Skin epidermis (tissue), 12 donors: ENCODE data around the gene TSNAX.

Source experiments
- H3K27ac ChIP-seq, 21 experiments: fragments of 200-600 bp; sonication (generic) in 11 of 21; one replicate each; pipeline ENCODE4 v1.5.0; 2020; ENCODE audit warnings: mild to moderate bottlenecking in 3 of 21, inconsistent platforms in 2 of 21, moderate library complexity in 2 of 21
- H3K4me3 ChIP-seq, 7 experiments: fragments of 200-600 bp; sonication (generic) in 2 of 7; one replicate each; pipeline ENCODE4 v1.5.0; 2020; ENCODE audit warnings: inconsistent platforms in 2 of 7, mild to moderate bottlenecking in 2 of 7, moderate library complexity in 1 of 7

TSNAX gene

DNA sequence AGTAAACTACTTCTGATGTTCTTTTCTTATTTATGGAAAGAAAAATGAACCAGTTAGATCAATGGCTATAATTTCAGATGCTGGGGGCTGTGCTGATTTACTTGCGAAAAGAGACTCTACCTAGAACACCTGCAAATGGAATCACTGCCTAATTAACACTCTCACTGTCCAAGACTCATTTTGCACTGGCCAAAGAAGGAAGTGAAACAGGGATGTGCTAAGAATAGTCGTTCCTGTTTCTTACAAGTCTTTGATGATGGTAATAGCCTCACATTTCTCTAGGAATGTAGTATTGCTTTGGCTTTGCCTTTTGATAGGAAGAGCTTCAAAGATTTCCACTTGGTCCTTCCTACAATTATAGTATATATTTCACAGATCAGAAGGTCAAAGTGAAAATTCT is 12.7 kb upstream of the TSNAX start:
- H3K4me3 ChIP-seq: no peak overlapping the region
- no peak overlapping the region for H3K27ac ChIP-seq

DNA sequence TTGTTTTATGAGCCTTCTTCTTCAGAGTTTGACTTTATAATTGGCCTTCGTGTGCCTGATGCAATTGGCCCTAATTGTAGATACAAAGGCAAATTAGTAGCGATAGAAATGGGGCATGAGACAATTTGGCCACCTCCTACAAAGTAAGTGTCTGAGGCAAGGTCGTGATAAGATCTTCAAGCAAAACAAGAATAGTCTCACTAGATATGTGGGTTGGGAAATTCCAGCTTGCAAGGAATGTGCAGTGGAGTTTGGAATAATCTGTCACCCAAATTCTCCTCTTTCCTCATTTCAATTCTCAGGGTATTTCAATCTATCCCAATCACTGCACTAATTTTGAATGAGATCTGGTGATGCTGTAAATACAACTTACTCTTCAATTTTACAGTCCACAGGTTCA is 11.4 kb upstream of the TSNAX start:
- Histone ChIP-seq H3K27ac (no peak overlapping the region), H3K4me3 (no peak overlapping the region)

DNA sequence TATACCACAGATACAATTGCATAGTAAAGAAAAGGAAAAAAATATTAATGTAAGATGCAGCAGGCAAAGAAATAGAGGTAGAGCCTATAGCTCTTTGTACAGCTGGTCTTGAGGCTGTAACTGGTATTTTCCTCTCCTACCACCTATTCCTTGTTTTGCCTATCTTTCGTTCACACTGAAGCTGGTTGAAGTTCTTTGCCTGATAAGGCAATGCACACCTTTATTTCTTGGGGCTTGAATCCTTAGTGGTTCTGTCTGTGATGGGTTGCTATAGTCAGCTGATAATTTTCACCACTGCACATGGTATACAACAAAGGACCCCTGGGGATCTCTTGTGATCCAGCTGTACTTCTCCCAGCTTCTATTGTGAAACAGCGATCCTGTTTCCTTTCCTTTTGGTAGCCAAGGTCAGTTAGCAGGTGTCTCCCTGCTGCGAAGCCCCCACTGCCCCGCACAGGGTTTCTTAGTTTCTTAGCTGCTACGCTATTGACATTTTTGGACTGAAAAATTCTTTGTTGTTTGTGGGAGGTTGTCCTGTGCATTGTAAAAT is 9.9 kb upstream of the TSNAX start:
- Histone ChIP-seq H3K4me3 (no peak overlapping the region), H3K27ac (no peak overlapping the region)

DNA sequence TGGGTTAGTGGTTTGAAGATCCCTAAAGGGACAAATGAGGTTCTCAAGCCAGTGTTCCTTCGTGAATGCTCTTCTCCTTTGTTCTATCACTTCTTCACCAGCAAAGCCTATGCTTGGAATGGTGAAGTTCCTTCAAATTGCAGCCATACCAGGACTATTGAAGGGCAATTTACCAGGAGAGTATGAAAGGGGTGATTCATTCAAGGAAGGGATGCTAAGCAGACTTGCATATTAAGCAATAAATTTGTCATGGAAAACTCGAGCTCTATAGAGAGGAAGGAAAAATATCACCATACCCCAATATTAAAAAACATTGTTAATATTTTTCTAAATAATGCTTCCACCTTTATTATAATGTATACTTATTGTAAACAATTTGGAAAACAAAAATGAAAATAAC is 9.3 kb upstream of the TSNAX start:
- no peak overlapping the region for H3K27ac ChIP-seq
- no peak overlapping the region for H3K4me3 ChIP-seq

DNA sequence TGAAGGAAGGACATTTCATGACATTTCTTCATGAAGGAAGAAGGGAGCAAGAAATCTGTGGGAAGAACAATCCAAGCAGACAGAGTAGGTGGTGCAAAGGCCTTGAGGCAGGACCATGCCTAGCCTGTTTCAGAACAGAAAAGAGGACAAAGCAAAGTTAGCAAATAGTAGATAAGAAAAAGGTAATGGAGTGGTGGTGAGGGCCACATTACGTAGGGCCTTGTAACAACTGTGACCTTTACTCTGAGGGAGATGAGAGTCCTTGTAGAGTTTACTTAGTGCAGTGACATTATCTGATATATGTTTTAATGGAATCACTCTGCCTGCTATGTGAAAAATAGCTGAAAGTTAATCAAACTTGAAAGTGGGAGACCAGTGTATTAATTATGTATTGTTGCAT is 6.4 kb upstream of the TSNAX start:
- no peak overlapping the region for H3K27ac ChIP-seq
- H3K4me3 ChIP-seq: no peak overlapping the region

DNA sequence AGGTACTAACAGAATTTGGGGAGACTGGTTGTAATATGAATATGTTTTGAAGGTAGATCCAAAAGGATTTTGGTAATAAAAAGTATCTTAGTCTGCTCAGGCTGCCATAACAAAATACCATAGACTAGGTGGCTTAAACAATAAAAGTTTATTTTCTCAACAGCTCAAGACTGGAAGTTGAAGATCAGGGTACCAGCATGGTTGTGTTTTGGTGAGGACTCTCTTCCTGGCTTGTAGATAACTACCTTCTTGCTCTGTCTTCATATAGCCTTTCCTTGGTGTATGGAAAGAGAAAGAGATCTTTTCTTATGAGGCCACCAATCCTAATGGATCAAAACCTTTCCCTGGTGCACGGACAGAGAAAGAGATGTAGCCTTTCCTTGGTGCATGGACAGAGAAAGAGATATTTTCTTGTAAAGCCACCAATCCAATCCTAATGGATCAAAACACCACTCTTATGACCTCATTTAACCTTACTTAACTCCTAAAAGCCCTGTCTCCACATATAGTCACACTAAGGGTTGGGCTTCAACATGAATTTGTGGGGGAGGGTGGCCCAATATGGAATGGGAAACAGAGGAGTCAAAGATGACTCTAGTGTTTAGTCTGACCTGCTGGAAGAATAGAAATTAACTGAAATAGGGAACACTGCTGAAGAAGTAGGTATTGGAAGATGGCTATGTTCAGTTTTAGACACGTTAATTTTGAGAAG is 5.4 kb upstream of the TSNAX start:
- no peak overlapping the region for H3K4me3 ChIP-seq
- no peak overlapping the region for H3K27ac ChIP-seq

DNA sequence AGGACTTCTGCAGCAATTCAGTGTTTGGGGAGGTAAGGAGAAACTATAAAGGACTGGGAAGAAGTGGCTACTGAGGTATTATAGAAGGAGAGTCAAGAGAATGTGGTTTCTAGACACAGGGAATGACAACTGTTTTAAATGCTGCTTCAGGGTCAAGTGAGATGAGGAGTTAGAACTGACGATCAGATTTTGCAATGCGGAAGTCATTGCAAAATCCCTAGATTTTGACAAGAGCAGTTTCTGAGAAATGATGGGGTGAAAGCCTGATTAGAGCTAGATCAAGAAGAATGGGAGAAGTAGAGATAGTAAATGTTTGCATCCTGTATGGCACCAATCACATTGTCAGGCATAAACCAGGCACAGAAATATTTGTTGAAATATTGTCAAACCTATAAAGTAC is 4.7 kb upstream of the TSNAX start:
- H3K4me3 ChIP-seq: no peak overlapping the region
- H3K27ac ChIP-seq: no peak overlapping the region

DNA sequence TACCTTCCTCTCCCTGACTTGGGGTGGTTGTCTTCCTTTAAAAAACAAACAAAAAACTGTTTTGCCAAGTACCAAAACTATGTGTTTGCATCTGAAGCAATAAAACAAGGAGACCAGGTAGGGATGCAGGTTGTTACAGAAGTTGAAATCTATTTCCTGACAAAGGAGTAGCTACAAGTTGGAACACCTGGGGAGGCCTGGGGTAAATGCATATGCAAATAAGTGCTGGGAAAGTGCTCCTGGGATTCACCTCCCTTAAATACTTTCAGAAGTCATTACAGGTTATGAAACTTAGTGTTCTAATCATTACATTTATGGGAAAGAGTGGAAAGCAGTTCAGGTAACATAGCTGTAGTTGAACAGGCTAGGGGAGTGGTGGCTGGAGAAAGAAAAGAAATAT is 1.9 kb upstream of the TSNAX start:
- H3K27ac ChIP-seq: peak overlapping the region in 15 of 21 experiments; percentile 39 to 96 (median 92)
- H3K4me3 ChIP-seq: no peak overlapping the region

DNA sequence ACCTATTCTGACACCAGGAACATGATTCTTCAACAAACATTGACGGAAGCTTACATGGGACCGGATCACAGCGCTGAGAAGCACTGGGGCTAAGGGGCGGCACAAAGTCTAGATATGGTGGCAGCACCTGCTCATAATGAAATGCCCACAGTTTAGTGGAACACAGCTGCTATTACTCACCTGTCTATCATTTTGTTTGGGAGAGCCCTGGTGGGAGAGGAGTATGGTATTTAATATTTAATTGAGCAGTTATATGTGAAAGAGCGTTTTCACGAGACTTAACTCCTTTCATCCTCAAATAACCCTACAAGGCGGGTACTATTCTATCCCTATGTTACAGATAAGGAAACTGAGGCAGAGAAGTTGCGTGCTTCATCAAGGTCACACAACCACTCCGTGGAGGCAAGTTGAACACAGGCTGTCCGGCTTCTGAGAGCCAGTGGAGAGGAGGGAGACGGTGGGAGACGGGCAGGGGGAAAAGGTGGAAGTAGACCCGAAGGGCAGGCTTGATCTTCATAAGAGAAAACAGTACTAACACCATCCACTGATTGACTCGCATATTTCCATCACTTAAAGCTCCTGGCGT is 790 bp upstream of the TSNAX start:
- peak overlapping the region; percentile 61 to 78 (median 70) for H3K4me3 ChIP-seq
- H3K27ac ChIP-seq: peak overlapping the region in 20 of 21 experiments; percentile 80 to 96 (median 91)

DNA sequence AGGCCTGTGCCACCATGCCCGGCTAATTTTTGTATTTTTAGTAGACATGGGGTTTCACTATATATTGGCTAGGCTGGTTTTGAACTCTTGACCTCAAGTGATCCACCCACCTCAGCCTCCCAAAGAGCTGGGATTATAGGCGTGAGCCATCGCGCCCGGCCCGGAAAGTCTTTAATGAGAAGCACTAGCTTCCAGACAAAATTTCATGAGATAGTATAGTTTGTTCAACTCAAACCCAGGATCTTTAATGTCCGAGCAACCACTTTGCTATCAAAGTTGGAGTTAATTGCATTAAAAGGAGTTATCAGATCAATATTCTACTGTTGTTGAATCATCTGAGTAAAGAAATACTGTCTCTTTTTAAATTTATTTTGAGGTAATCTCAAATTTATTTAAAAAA is 4.8 kb downstream of the TSNAX start:
- Histone ChIP-seq H3K27ac (no peak overlapping the region), H3K4me3 (no peak overlapping the region)

DNA sequence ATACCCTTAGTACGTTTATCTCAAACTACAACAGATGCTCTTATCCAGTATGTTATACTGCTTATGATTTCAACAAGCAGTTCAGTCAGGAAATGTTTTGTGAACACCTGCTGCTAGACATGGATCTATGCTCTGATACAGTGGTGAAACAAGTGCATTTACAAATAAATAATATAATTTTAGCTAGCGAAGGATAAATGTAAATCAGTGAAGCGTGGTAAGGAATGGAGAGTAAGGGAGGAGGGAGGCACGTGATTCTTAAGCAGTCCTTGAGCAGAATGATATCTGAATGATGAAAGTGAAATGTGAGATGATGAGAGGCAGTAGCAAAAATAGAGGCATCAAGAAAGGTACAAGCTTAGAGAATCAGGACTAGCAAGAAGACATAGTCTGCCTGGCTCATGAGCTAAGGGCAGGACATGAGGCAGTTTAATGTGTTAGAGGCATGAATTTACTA is 6.3 kb downstream of the TSNAX start:
- Histone ChIP-seq H3K4me3 (no peak overlapping the region), H3K27ac (no peak overlapping the region)

DNA sequence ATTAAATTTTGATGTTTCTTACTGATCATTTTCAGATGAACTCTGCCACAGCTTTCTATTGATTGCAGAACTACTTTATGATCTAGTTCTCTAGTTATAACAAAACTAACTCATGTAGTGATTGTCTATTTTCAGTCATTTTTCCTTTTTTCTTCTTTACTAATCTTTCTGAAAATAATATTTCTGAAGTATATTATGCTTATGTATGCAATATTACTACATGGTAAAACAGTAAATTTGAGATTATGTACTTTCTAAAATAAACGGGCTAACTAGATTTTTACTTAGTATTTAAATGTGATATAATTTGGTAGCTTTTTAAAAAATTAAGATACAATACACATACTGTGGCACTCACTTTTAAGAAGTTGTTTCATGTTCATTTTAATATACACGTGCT is 7.6 kb downstream of the TSNAX start:
- no peak overlapping the region for H3K4me3 ChIP-seq

DNA sequence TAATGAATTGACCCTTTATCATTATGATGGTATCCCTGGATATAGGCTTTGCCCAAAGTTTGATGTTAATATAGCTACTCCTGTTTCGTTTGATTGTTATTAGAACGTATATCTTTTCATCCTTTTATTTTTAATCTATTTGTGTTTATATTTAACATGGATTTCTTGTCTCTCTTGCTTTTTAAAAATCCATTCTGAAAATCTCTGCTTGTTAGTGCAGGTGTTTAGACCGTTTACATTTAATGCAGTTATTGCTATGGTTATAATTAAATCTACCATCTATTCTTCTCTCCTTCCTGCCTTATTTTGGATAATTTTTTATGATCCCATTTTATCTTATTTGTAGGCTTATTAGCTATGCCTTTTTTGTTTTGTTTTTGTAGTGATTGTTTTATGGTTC is 12.4 kb downstream of the TSNAX start:
- peak overlapping the region in 1 of 21 experiments; percentile 16 for H3K27ac ChIP-seq
- H3K4me3 ChIP-seq: no peak overlapping the region

More for the DNA sequence above, 7.6 kb downstream of the TSNAX start:
- peak overlapping the region in 1 of 21 experiments; percentile 58 for H3K27ac ChIP-seq

DNA sequence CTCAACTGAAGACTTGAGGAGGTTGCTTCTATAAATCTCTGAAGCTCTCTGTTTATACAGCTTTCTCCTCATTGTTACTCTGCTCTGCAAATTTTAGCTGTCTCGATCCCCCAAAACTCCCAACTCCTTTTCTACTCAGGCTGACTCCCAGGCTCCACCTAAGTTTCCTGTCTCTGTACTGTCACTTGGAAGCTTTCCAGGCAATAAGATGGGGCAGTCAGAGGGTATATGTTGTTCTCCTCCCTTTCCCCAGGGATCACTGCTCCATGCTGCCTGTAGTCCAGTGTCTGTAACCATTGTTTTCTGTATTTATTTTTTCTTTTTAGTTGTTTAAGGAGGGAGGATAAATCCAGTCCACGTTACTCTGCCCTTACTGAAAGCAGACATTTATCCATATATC is 13.4 kb downstream of the TSNAX start:
- Histone ChIP-seq H3K4me3 (no peak overlapping the region), H3K27ac (peak overlapping the region in 1 of 21 experiments; percentile 16)

DNA sequence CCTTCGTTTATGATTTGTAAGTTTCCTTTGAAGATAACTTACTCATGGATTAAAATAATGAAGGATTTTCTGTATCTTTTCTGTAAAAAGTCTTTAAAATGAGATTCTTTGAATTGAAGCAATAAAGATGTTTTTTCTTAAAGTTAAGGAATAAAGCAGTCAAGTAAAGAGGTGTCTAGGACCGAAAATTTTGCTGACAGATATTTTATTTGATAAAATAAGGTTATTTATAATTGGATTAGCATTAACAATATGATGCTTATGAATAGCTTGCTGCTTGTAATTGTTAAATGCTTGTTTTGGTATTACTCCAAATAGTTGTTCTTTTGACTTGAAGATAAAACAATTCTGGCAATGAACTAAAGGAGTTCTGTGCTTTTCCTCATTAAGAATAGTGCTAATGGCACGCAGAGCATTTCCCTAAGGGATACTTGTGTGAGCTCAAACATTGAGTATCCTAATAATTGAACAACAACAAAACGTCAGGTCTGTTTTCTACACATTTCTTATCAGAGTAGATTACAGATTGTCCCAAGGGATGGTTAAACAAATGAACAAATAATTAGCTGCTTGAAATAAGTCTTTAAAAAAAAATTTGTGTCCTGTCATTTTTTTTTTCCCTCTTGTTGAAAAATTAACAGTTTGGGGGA is 16.6 kb downstream of the TSNAX start:
- Histone ChIP-seq H3K4me3 (no peak overlapping the region), H3K27ac (peak overlapping the region in 1 of 21 experiments; percentile 28)

DNA sequence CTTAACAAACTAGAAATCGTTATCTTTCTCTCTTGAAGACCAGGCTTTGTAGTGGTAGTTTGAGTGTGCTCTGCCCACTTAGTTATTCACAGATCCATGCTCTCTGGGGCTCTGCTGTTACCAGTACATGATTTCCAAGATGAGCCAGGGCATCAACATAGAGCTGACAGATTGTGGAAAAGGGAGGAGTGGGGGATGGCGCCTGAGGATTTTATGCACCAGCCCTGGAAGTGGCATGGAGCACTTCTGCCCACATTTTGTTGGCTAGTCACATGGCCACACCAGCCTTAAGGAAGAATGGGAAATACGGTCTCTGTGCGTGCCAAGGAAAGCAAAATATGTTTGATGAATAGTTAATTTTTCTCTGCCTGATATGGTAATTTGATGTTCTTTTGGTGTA is 18.2 kb downstream of the TSNAX start:
- H3K27ac ChIP-seq: no peak overlapping the region
- H3K4me3 ChIP-seq: no peak overlapping the region

DNA sequence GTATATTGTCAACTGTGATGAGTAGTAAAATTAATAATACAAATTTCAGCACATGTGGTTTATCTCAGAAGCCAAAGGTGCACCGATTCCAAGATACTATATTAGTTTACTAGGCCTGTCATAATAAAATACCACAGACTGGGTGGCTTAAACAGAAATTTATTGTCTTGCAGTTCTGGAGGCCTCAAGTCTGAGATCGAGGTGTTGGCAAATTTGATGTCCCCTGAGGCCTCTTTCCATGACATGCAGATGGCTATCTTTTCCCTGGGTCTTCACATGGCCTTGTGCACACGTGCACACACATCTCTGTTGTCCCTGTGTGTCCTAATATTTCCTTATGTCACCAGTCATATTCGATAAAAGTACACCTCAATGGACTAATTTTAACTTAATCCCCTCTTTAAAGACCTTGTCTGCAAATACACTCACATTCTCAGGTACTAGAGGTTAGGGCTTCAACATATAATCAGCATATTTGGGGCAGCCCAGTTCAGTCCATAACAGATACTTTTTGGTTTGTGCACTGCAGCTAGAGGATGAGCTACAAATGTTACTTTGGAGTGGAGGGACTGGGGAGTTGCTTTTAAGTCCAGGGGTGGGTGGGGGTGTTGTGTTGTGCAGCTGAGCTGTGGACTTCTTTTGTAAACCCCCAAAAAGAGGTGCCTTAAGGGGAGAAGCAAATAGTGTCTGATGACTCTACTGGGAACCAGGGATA is 21.4 kb downstream of the TSNAX start:
- Histone ChIP-seq H3K27ac (no peak overlapping the region), H3K4me3 (no peak overlapping the region)

DNA sequence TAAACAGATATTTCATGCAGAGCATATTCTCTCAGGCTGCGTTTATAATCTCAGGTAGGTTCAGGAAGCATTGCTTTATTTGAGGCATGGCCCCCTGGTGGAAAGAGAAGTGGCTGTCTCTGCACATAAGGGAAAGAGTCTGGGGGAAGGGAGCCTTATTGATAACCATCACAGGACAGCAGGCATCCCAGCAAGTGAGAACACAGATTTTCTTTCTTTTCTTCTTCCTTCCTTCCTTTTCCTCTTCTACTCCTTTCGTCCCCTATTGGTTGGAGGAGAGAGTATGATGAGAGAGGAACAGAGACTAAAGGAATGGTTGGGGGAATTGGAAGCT is 21.9 kb downstream of the TSNAX start:
- no peak overlapping the region for H3K27ac ChIP-seq
- H3K4me3 ChIP-seq: no peak overlapping the region

DNA sequence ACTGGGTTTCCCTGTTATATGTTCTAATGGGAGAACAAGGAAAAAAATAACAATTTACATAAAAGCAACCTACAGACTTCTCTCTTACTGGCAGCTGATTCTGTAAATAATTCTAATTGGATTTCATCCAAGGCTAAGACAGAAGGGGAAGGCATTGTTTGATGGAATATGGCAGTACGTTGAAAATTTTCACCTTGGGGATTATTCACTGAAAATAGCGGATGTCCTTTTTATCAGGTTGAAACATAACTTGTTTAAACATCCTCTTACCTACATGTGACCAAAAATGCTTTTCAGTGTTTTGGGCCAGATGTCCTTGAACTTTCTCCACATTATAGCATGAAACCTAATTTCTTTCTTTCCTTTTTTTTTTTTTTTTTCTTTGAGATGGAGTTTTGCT is 24.9 kb downstream of the TSNAX start:
- Histone ChIP-seq H3K4me3 (no peak overlapping the region), H3K27ac (no peak overlapping the region)

DNA sequence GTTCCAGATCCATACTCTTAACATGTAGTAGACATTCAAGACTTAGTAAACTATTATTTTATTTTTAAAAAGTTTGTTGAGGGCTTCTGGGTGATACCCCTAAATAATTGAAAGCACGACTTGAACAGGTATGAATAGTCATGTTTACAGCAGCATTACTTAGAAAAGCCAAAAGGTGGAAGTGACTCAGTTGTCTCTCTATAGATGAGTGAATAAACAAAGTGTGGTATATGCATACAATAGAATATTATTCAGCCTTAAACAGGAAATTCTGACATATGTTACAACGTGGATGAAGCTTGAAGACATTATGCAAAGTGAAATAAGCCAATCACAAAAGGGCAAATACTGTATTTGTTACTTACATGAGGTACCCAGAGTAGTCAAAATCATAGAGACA is 26.5 kb downstream of the TSNAX start:
- no peak overlapping the region for H3K4me3 ChIP-seq
- no peak overlapping the region for H3K27ac ChIP-seq
